HuH-7.5 (cell line): ENCODE results near the gene LIMK2.
"Not testable (repeated sequence)": the region's sequence is repeated elsewhere in the genome, so short reads cannot be mapped to it uniquely, and the experiment has no call there.

Experiments
- DNase-seq: peaks from one replicate; pipeline ENCODE4 v3.0.0; 2011; ENCODE audit warnings: low spot score

Gene LIMK2

DNA sequence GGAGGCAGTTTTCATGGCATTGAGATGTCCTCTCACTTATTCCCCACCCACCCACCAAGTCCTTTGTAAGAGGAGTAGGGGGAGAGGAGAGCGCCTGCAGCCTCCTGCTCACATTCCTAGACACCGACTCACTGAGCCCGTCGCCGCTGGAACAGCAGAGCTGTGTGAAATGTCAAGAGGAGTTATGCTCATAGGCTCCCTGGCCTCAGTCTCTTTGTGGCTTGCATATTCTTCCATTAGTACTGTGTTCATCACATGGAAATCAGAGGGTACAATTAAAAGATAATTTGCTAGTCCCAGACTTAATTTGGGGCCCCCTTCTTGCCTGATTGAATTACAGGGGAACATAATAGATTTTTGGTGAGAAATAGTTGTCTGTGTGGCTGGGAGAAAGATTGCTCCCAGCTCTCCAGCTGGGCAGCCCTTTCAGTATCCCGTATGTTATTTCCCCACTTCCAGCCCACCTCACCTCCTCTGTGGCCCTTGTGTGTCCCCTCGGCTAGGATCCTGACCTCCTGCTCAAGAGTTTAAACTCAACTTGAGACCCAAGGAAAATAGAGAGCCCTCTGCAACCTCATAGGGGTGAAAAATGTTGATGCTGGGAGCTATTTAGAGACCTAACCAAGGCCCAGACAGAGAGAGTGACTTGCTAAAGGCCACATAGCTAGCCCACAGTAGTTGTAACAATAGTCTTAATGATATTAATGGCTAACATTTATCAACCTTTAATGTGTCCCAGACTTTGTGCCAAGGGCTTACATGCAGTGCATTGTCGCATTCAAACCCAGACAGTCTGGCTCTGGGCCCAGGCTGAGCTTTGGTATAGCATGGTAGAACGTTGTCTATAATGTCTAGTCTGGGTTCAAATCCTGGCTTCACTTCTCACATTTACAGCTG, 32.2 kb downstream of the LIMK2 start:
- DNase-seq = no peak

- DNase-seq = no peak
Observed at GRCh38 chr22:31244943-31245451, 32.9 kb downstream of the LIMK2 start.

DNA sequence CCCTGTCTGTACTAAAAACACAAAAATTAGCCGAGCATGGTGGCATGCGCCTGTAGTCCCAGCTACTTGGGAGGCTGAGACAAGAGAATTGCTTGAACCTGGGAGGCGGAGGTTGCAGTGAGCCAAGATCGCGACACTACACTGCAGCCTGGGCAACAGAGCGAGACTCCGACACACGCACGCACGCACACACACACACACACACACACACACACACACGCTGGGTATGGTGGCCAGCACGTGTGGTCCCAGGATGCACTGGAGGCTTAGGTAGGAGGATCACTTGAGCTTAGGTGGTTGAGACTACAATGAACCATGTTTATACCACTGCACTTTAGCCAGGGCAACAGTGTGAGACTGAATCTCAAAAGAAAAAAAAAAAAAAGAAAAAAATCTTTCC, 33.9 kb downstream of the LIMK2 start:
- not testable (repeated sequence) for DNase-seq

- no peak for DNase-seq
Observed at GRCh38 chr22:31246687-31247086, 34.6 kb downstream of the LIMK2 start.

GRCh38 chr22:31247726-31248125, 35.6 kb downstream of the LIMK2 start:
- no peak for DNase-seq

- no peak for DNase-seq
Observed at GRCh38 chr22:31248138-31248745, 36.1 kb downstream of the LIMK2 start.

DNA sequence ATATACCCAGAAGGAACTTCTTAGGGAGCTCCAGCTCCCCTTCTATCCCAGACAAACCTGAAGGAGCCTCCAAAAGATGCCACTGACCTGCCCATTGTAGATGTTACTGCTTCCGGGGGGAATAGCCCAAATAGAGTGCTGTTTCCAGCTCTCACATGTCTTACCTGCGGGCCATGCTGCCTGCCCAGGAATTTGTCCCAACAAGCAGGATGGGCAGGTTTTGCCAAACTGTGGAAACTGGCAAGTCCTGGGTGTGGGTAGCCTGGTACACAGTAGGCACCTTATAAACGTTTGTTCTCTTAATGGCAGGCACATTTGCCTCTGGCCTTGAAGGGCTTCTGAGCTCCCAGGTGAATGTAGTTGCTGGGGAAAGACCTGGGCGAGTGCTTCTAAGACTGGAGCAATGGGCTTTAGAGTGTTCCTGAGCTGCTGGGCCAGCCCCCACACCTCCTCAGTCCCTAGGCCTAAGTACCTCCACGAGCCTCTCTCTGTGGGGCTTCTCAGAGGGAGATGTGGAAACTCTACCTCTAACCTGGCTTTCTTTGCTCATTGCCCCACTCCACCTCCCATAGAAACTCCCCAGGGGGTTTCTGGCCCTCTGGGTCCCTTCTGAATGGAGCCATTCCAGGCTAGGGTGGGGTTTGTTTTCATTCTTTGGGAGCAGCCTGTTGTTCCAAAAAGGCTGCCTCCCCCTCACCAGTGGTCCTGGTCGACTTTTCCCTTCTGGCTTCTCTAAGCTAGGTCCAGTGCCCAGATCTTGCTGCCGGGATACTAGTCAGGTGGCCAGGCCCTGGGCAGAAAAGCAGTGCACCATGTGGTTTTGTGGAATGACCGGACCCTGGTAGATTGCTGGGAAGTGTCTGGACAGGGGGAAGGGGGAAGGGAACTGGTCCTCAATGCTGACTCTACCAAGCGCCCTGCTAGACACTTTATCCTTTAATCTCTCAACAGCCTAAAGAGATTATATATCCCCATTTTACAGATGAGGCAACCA, 37.2 kb downstream of the LIMK2 start:
- DNase-seq = no peak

GRCh38 chr22:31250740-31251600, 38.9 kb downstream of the LIMK2 start:
- peak; percentile 68 for DNase-seq

DNA sequence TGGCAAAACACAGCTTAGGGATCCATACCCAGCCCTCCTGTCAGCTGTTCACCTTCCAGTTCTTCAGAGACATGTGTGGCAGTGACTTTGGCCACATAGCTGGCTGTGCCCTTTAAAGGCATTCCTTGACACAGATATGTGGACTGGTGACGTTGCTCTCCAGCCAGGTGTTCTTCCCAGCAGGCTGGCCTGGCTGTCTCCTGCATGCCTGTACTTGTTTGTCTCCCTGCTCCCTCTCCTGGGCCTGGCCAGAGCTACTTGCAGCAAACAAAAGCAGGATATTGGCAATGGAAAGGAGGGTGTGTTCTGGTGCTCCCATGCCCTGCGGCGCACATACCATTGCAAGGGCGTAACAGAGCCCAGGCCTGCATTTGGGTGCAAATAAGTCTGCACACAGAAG, 41.9 kb downstream of the LIMK2 start:
- DNase-seq = no peak

- DNase-seq = no peak
Observed at GRCh38 chr22:31259798-31260473, 47.8 kb downstream of the LIMK2 start.

GRCh38 chr22:31260474-31260856, 48.4 kb downstream of the LIMK2 start:
- DNase-seq = no peak

GRCh38 chr22:31262312-31263133, 50.4 kb downstream of the LIMK2 start:
- no peak for DNase-seq

- no peak for DNase-seq
Observed at GRCh38 chr22:31263896-31264640, 52.0 kb downstream of the LIMK2 start.

GRCh38 chr22:31268281-31268680, 56.2 kb downstream of the LIMK2 start:
- no peak for DNase-seq

DNA sequence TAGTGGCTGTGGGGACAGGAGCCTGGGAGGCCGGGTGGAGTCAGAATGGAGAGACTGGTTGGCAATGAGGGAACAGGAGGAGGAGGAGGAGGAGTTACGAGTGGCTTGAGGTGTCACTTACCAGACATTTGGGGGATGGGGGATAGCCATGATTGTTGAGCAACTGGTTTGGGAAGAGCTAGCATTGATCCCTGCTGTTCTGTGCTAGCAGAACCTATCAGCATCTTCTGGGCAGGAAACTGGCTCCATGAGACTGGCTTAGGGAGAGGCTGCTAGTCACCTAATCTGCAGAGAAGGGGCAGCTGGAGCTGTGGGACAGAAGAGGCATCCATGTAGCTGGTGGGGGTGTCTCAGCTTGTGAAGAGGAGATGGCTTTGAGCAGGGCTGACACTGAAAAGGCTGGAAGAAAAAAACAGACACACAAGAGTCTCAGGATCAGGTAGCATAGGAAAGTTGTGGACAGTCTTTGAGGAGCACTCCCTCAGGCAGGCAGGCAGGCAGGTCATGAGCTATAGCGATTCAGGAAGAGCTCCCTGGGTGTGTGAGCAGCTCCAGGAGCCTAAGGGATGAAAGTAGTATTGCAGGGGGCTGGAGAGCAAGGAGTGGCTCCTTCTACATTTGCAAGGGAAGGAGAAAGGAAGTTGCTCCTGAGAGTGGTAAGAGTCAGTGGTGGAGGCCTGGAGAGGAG, 57.9 kb downstream of the LIMK2 start:
- no peak for DNase-seq

- no peak for DNase-seq
Observed at GRCh38 chr22:31271026-31271425, 58.9 kb downstream of the LIMK2 start.

GRCh38 chr22:31271485-31271884, 59.4 kb downstream of the LIMK2 start:
- no peak for DNase-seq
